Loucy (cell line): ENCODE data around the gene TAF4.

Experiments used
- EZH2phosphoT487 ChIP-seq: fragments of 200-600 bp; IDR thresholded peaks from 2 replicates; pipeline ENCODE4 v1.6.1; 2018; ENCODE audit warnings: antibody characterized with exemption, mild to moderate bottlenecking, moderate library complexity, borderline replicate concordance
- TF ChIP-seq, protein P1 (sequence below): fragments of 200-600 bp; sonication (generic); conservative IDR thresholded peaks from 2 replicates; pipeline ENCODE4 v1.5.1; 2014; ENCODE audit warnings: mild to moderate bottlenecking, antibody characterized with exemption, low read length

DNA sequence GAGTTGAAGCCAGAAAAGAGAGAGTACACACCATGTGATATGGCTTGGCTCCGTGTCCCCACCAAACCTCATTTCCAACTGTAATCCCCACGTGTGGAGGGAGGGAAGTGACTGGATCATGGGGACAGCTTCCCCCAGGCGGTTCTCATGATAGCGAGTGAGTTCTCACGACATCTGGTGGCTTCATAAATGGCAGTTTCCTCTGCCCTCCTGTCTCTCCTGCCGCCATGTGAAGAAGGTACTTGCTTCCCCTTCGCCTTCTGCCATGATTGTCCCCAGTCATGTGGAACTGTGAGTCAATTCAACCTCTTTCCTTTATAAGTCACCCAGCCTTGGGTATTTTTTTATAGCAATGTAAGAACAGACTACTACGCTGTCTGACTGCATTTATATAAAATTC is 40.3 kb downstream of the TAF4 start:
- TF ChIP-seq, protein P1, sequence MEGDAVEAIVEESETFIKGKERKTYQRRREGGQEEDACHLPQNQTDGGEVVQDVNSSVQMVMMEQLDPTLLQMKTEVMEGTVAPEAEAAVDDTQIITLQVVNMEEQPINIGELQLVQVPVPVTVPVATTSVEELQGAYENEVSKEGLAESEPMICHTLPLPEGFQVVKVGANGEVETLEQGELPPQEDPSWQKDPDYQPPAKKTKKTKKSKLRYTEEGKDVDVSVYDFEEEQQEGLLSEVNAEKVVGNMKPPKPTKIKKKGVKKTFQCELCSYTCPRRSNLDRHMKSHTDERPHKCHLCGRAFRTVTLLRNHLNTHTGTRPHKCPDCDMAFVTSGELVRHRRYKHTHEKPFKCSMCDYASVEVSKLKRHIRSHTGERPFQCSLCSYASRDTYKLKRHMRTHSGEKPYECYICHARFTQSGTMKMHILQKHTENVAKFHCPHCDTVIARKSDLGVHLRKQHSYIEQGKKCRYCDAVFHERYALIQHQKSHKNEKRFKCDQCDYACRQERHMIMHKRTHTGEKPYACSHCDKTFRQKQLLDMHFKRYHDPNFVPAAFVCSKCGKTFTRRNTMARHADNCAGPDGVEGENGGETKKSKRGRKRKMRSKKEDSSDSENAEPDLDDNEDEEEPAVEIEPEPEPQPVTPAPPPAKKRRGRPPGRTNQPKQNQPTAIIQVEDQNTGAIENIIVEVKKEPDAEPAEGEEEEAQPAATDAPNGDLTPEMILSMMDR = no peak
- TF ChIP-seq EZH2phosphoT487 = no peak
